GM19328 (cell line): ENCODE data around the gene C6orf89.
"Not testable (repeated sequence)": the region's sequence is repeated elsewhere in the genome, so short reads cannot be mapped to it uniquely, and the experiment has no call there.

Experiments used
- ATAC-seq: cut with Tn5 transposase; IDR thresholded peaks from one replicate; pipeline ENCODE4 v1.9.1; 2021; ENCODE audit warnings: mild to moderate bottlenecking, moderate library complexity; ENCODE audit not compliant: unreplicated experiment

C6orf89 gene

GRCh38 chr6:36945301-36945700 is 59.5 kb downstream of the C6orf89 start:
- ATAC-seq = no peak

- ATAC-seq = no peak
These were observed 60.8 kb downstream of the C6orf89 start for GRCh38 chr6:36946526-36946925.

GRCh38 chr6:36947570-36948351 is 62.0 kb downstream of the C6orf89 start:
- no peak for ATAC-seq

GRCh38 chr6:36949076-36949475 is 63.3 kb downstream of the C6orf89 start:
- not testable (repeated sequence) for ATAC-seq

- ATAC-seq = no peak
These were observed 63.9 kb downstream of the C6orf89 start for GRCh38 chr6:36949636-36950035.

GRCh38 chr6:36953931-36954261 is 68.1 kb downstream of the C6orf89 start:
- no peak for ATAC-seq

GRCh38 chr6:36954262-36954931 is 68.6 kb downstream of the C6orf89 start, which contains the start of gene PI16:
PI16 (plus strand) TSS chr6:36954738; CDS start chr6:36954761, 23 bp downstream.
- no peak for ATAC-seq

- no peak for ATAC-seq
These were observed 69.4 kb downstream of the C6orf89 start for GRCh38 chr6:36955136-36955535.

- ATAC-seq = no peak
These were observed 70.1 kb downstream of the C6orf89 start for GRCh38 chr6:36955671-36956445.

- ATAC-seq = no peak
These were observed 70.7 kb downstream of the C6orf89 start for GRCh38 chr6:36956446-36956820.

- no peak for ATAC-seq
These were observed 72.1 kb downstream of the C6orf89 start for GRCh38 chr6:36957773-36958271.

GRCh38 chr6:36958775-36959554 is 73.2 kb downstream of the C6orf89 start:
- ATAC-seq = no peak

- ATAC-seq = no peak
These were observed 74.0 kb downstream of the C6orf89 start for GRCh38 chr6:36959555-36960250.

GRCh38 chr6:36961441-36962435 is 76.0 kb downstream of the C6orf89 start:
- no peak for ATAC-seq

- no peak for ATAC-seq
These were observed 77.1 kb downstream of the C6orf89 start for GRCh38 chr6:36962874-36963273.

GRCh38 chr6:36963451-36964290 is 77.9 kb downstream of the C6orf89 start:
- no peak for ATAC-seq

GRCh38 chr6:36964349-36964748 is 78.6 kb downstream of the C6orf89 start:
- no peak for ATAC-seq

GRCh38 chr6:36964908-36965307 is 79.2 kb downstream of the C6orf89 start:
- no peak for ATAC-seq
